MG63 (cell line): ENCODE results near the gene ZNF346. TPM values are rescaled to one million over a fixed set of nuclear protein-coding genes. Genes with fewer than 3 reads are reported as not detected.

Experiments used
- DNase-seq: peaks from one replicate; pipeline ENCODE4 v3.0.0-alpha.2; 2020
- H3K27me3 ChIP-seq: fragments of 250-450 bp; sonication (Bioruptor Pico); 2 replicates; pipeline ENCODE4 v1.5.1; 2020; ENCODE audit warnings: mild to moderate bottlenecking, moderate library complexity
- H3K36me3 ChIP-seq: fragments of 250-450 bp; sonication (Bioruptor Pico); 2 replicates; pipeline ENCODE4 v1.5.1; 2020; ENCODE audit warnings: mild to moderate bottlenecking, moderate library complexity
- H3K4me3 ChIP-seq: fragments of 250-450 bp; sonication (Bioruptor Pico); 2 replicates; pipeline ENCODE4 v1.5.1; 2020; ENCODE audit warnings: mild to moderate bottlenecking, moderate library complexity
- H3K9me3 ChIP-seq: fragments of 250-450 bp; sonication (Bioruptor Pico); 2 replicates; pipeline ENCODE4 v1.5.1; 2020; ENCODE audit warnings: mild to moderate bottlenecking, moderate library complexity
- total RNA-seq: library from RNA; depleted of rRNA; stranded (reverse); fragments of >200 nt; shearing (Covaris generic); gene quantifications from 2 replicates; pipeline ENCODE4 v1.2.3, GENCODE V29; 2014; ENCODE audit warnings: low replicate concordance

The ZNF346 gene
- total RNA-seq, 1 experiment from 2014 or later: 28.8 TPM

DNA sequence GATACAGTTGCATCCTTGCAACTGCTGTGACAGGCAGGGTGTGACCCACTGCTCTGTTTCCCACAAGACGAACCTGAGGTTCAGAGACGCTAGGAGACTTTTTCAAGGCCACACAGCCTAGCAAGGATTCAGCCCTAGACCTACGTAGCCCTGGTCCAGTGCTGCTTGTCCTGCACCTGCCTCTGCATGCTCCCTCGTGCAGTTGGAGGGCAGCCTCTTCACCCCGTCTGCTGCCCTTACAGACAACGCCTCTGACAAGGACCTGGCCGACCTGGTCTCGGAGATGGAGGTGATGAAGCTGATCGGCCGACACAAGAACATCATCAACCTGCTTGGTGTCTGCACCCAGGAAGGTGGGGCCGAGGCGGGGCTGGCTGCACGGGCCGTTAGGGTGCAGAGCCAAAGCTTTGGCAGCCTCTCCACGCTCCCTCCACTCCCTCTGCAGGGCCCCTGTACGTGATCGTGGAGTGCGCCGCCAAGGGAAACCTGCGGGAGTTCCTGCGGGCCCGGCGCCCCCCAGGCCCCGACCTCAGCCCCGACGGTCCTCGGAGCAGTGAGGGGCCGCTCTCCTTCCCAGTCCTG lies 72.7 kb downstream of the ZNF346 start:
- no peak for DNase-seq
- H3K36me3 ChIP-seq: peaks cover 73% of the 10 kb centered on the region
- H3K4me3 ChIP-seq: no peak overlapping the region
- no peaks in the 10 kb centered on the region for H3K9me3 ChIP-seq
- no peaks in the 10 kb centered on the region for H3K27me3 ChIP-seq

DNA sequence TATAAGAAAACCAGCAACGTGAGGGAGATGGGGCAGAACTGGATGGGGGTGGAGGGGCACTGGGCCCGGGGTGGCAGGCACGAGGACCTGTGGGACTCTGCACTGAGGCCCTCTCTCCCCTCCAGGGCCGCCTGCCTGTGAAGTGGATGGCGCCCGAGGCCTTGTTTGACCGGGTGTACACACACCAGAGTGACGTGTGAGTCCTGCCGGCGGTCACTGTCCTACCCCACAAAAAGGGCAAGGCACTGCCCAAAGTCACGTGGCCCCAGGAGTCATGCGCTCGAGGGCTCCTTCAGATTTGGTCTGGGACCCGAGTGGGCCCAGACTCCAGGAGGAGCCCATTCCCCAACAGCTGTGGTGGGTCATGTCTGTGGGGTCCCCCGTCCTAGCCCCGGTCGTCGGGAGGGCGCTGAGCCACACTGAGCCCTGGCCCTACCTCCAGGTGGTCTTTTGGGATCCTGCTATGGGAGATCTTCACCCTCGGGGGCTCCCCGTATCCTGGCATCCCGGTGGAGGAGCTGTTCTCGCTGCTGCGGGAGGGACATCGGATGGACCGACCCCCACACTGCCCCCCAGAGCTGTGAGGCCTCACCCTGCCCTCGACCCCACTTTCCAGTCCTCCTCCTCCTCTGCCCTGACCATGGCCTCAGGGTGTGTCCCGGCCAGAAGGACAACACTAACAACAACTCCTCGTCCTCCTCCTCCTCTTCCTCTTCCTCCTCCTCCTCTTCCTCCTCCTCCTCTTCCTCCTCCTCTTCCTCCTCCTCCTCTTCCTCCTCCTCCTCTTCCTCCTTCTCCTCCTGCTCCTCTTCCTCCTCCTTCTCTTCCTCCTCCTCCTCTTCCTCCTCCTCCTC lies 73.9 kb downstream of the ZNF346 start:
- Histone ChIP-seq H3K36me3 (peaks cover 61% of the 10 kb centered on the region), H3K4me3 (no peak overlapping the region), H3K27me3 (no peaks in the 10 kb centered on the region), H3K9me3 (no peaks in the 10 kb centered on the region)
- no peak for DNase-seq

- H3K4me3 ChIP-seq: no peak overlapping the region
- H3K27me3 ChIP-seq: no peaks in the 10 kb centered on the region
- no peaks in the 10 kb centered on the region for H3K9me3 ChIP-seq
- H3K36me3 ChIP-seq: peaks cover 52% of the 10 kb centered on the region
- no peak for DNase-seq
Observed at GRCh38 chr5:177097016-177097985, 74.8 kb downstream of the ZNF346 start.

DNA sequence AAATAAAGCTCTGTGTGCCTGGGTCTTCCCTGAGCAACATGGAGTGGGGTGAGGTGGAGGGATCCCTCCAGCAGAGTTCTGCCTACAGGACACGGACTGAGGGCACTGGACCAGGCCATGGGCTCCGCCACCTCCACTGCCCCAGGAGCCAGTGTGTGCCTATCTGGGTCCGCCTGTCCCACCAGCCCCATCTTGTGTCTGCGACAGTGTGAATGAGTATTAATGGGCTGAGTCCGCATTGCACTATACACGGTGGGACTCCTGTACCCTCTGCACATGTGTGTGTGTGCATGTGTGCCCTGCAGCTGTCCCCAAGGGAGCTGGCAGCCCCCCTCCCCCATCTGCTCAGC lies 75.6 kb downstream of the ZNF346 start:
- Histone ChIP-seq H3K9me3 (no peaks in the 10 kb centered on the region), H3K27me3 (no peaks in the 10 kb centered on the region), H3K36me3 (peaks cover 44% of the 10 kb centered on the region), H3K4me3 (no peak overlapping the region)
- DNase-seq: no peak

GRCh38 chr5:177098470-177099141 lies 76.1 kb downstream of the ZNF346 start:
- Histone ChIP-seq H3K36me3 (peaks cover 39% of the 10 kb centered on the region), H3K4me3 (no peak overlapping the region), H3K27me3 (no peaks in the 10 kb centered on the region), H3K9me3 (no peaks in the 10 kb centered on the region)
- DNase-seq: peak; percentile 96

GRCh38 chr5:177099422-177100093 lies 77.1 kb downstream of the ZNF346 start:
- Histone ChIP-seq H3K4me3 (no peak overlapping the region), H3K27me3 (no peaks in the 10 kb centered on the region), H3K36me3 (peaks cover 32% of the 10 kb centered on the region), H3K9me3 (no peaks in the 10 kb centered on the region)
- no peak for DNase-seq

DNA sequence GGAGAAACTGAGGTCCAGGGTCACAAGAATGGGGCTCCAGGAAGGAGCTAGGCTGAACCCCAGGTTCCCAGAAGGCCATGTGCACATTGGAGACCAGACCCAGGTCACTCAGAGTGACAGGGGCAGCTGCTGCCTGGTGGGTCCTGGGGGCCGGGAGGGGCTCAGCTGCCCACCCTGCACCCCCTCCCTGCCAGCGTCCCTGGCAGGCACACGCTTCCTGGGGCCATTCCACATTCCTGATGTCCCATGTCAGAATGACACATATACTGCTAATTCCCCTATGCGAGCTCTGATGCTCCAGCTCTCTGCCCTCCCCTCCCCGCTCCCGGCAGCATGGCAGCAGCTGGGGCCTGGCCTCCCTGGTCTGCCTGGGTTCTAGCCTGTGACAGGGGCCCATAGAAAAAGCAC lies 78.2 kb downstream of the ZNF346 start:
- H3K27me3 ChIP-seq: no peaks in the 10 kb centered on the region
- H3K9me3 ChIP-seq: no peaks in the 10 kb centered on the region
- H3K36me3 ChIP-seq: peaks cover 24% of the 10 kb centered on the region
- H3K4me3 ChIP-seq: no peak overlapping the region
- DNase-seq: peak; percentile 92

GRCh38 chr5:177103523-177104253 lies 81.2 kb downstream of the ZNF346 start:
- Histone ChIP-seq H3K9me3 (no peaks in the 10 kb centered on the region), H3K27me3 (no peaks in the 10 kb centered on the region), H3K36me3 (peaks cover 2% of the 10 kb centered on the region; the same call in 1 of the 2 replicates), H3K4me3 (no peak overlapping the region)
- DNase-seq: peak; percentile 40

GRCh38 chr5:177105691-177106476 lies 83.4 kb downstream of the ZNF346 start:
- Histone ChIP-seq H3K4me3 (no peak overlapping the region), H3K36me3 (no peaks in the 10 kb centered on the region), H3K9me3 (no peaks in the 10 kb centered on the region), H3K27me3 (no peaks in the 10 kb centered on the region)
- DNase-seq: no peak

DNA sequence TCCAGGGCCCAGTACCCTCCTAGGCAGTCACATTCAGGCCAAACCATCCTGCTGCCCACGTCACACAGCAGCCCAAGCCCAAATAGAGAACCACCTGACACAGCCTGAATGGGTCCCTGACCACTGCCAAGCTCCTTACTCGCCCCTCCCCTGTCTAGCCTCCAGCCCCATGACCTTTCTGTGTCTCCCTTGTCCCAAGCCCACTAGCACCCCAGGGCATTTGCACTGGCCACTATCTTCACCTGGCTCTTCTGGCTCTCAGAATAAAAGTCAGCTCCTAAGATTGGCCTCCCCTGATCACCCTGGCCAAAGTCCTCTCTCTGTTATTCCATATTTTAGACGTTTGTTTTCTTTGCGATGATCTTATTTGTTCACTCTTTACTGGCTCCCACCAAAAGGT lies 84.7 kb downstream of the ZNF346 start:
- no peak for DNase-seq
- Histone ChIP-seq H3K36me3 (no peaks in the 10 kb centered on the region), H3K4me3 (no peak overlapping the region), H3K9me3 (no peaks in the 10 kb centered on the region), H3K27me3 (no peaks in the 10 kb centered on the region)

DNA sequence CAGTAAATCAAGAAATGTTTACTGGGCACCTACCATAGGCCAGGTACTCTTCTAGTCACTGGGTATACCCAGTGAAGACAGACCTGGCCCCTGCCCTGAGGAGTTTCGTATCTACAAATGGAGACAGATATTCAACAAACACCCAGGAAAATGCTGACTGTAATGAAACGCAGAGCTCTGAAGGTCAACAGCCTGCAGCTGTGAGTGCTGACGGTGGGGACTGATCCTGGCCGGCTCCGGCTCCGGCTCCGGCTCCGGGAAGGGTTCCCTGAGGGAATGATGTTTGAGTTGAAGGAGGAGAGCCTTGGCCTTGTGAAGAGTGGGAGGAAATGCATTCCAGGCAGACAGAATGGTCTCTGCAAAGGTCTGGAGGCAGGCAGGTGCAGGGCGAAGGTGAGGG lies 87.3 kb downstream of the ZNF346 start:
- H3K9me3 ChIP-seq: no peaks in the 10 kb centered on the region
- DNase-seq: no peak

DNA sequence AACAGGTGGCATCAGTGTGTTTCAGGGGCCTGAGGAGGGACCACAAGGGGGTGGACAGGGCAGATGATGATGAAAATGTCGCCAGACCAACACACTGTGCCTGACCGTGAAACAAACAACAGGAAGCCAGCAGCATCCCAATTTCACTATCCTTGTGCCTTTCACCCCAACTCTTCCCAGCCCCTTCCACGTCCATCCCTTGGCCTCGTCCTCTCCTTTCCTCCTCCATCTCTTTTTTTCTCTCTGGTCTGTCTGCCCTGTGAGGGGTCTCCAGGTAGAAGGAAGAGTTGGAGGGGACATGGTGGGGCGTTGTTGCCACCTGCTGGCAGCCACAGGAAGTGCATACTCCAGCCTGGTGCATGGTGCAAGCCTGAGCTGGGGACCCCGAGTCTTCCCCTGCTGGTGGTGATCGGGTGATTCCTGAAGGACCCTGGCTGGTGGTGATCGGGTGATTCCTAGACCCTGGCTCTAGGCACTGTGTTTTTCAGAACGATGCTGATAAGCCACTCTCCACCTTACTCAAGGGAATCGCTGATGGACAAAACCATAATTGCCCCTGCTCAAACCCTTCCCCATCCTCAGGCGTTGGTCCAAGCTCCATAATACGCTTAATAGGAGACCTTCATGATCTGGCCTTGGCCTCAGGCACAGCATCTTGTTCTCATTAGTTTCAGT lies 89.4 kb downstream of the ZNF346 start:
- Histone ChIP-seq H3K4me3 (no peak overlapping the region), H3K27me3 (no peaks in the 10 kb centered on the region), H3K36me3 (no peaks in the 10 kb centered on the region), H3K9me3 (no peaks in the 10 kb centered on the region)
- peak; percentile 62 for DNase-seq

More for the DNA sequence above, 87.3 kb downstream of the ZNF346 start:
- H3K36me3 ChIP-seq: no peaks in the 10 kb centered on the region
- H3K27me3 ChIP-seq: no peaks in the 10 kb centered on the region
- no peak overlapping the region for H3K4me3 ChIP-seq

DNA sequence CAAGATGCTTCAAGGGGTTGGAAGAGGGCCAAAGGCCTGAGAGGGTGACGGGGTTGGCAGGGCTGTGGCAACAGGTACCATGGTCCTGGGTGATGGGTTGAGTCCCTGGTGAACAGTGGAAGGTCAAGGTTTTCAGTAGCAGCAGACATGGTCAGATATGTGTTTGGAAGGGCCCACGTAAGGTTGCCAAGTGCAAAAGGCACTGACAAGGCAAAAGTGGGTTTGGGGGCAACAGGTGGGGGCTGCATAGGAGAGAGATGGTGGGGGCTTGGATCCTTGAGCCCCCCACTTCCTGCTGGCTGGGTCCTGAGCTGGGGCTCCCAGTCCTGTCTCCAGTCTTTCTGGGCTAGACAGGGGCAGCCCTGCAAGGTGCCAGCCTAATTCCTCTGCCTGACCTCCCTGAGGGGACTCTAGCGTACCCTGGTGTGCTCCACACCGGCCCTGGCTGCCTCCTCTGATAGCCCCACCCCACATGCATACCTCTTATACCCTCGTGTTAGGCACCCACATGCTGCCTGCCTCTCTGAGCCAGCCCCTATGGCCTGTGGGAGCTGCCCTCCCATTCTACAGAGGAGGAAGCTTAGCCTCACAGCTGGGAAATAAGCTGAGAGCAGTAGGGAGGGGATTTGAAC lies 90.2 kb downstream of the ZNF346 start:
- no peaks in the 10 kb centered on the region for H3K9me3 ChIP-seq
- no peak overlapping the region for H3K4me3 ChIP-seq
- DNase-seq: no peak
- H3K27me3 ChIP-seq: no peaks in the 10 kb centered on the region
- H3K36me3 ChIP-seq: no peaks in the 10 kb centered on the region
